Activated CD4-positive, alpha-beta T cell treated with anti-CD3 and anti-CD28 coated beads for 24 hours (primary cell): ENCODE measurements around the gene SPATA13.
A peak's percentile ranks its signal among the peaks of the same experiment; 100 is the strongest.

Source experiments
- DNase-seq, 2 donors: peaks; one replicate each; pipeline ENCODE4 v3.0.0-alpha.2; 2020; ENCODE audit warnings: low read depth in 2 of 2

Gene SPATA13

GRCh38 chr13:24252136-24252535, 91.6 kb downstream of the SPATA13 start:
- DNase-seq = no peak

GRCh38 chr13:24253520-24254145, 93.1 kb downstream of the SPATA13 start:
- no peak for DNase-seq

GRCh38 chr13:24254146-24254841, 93.8 kb downstream of the SPATA13 start:
- no peak for DNase-seq

GRCh38 chr13:24257497-24257896, 97.0 kb downstream of the SPATA13 start:
- no peak for DNase-seq

GRCh38 chr13:24261566-24261965, 101.0 kb downstream of the SPATA13 start:
- no peak for DNase-seq

GRCh38 chr13:24263632-24264031, 103.1 kb downstream of the SPATA13 start:
- no peak for DNase-seq

GRCh38 chr13:24264976-24265375, 104.5 kb downstream of the SPATA13 start:
- peak; percentile 62 to 65 for DNase-seq

GRCh38 chr13:24265453-24265852, 104.9 kb downstream of the SPATA13 start:
- DNase-seq = no peak

GRCh38 chr13:24267274-24267673, 106.8 kb downstream of the SPATA13 start:
- DNase-seq = no peak

GRCh38 chr13:24267801-24268200, 107.3 kb downstream of the SPATA13 start:
- DNase-seq = no peak

- DNase-seq = no peak
Measured at GRCh38 chr13:24269821-24270220, 109.3 kb downstream of the SPATA13 start.

- peak in 1 of 2 donors; percentile 23 for DNase-seq
Measured at GRCh38 chr13:24270639-24271141, 110.2 kb downstream of the SPATA13 start.

GRCh38 chr13:24271231-24271600, 110.7 kb downstream of the SPATA13 start:
- no peak for DNase-seq

- peak; percentile 27 to 41 for DNase-seq
Measured at GRCh38 chr13:24271601-24272451, 111.3 kb downstream of the SPATA13 start.

GRCh38 chr13:24272452-24273161, 112.1 kb downstream of the SPATA13 start:
- no peak for DNase-seq

GRCh38 chr13:24273926-24274325, 113.4 kb downstream of the SPATA13 start:
- no peak for DNase-seq

GRCh38 chr13:24274452-24275021, 114.0 kb downstream of the SPATA13 start:
- peak; percentile 43 to 46 for DNase-seq

GRCh38 chr13:24275041-24275440, 114.5 kb downstream of the SPATA13 start:
- DNase-seq = no peak

- no peak for DNase-seq
Measured at GRCh38 chr13:24276306-24276705, 115.8 kb downstream of the SPATA13 start.

GRCh38 chr13:24276861-24277260, 116.3 kb downstream of the SPATA13 start:
- no peak for DNase-seq

- DNase-seq = no peak
Measured at GRCh38 chr13:24277761-24278160, 117.2 kb downstream of the SPATA13 start.
